GM18502 (cell line): ENCODE results near the gene FIZ1.

Source experiments
- ATAC-seq: cut with Tn5 transposase; IDR thresholded peaks from one replicate; pipeline ENCODE4 v1.9.1; 2021; ENCODE audit warnings: mild to moderate bottlenecking; ENCODE audit not compliant: unreplicated experiment, poor library complexity

The FIZ1 gene

GRCh38 chr19:55614711-55615542 is 15.6 kb upstream of the FIZ1 start:
- ATAC-seq, result no peak

GRCh38 chr19:55613930-55614710 is 14.8 kb upstream of the FIZ1 start:
- ATAC-seq, result no peak

- no peak for ATAC-seq
Measured at GRCh38 chr19:55613396-55613795, 14.1 kb upstream of the FIZ1 start.

- ATAC-seq, result no peak
Measured at GRCh38 chr19:55611983-55612645, 12.8 kb upstream of the FIZ1 start.

GRCh38 chr19:55611300-55611982 is 12.1 kb upstream of the FIZ1 start:
- ATAC-seq, result no peak

GRCh38 chr19:55609326-55609725 is 10.0 kb upstream of the FIZ1 start:
- no peak for ATAC-seq

- ATAC-seq, result no peak
Measured at GRCh38 chr19:55606817-55607216, 7.5 kb upstream of the FIZ1 start.

- ATAC-seq, result no peak
Measured at GRCh38 chr19:55606471-55606787, 7.1 kb upstream of the FIZ1 start.

- ATAC-seq, result peak; percentile 30
Measured at GRCh38 chr19:55605637-55606470, 6.5 kb upstream of the FIZ1 start, which contains the start of gene ZNF865. ZNF865 (plus strand) TSS chr19:55605647; CDS start chr19:55613619, 7,972 bp downstream.

GRCh38 chr19:55605207-55605636 is 5.9 kb upstream of the FIZ1 start:
- ATAC-seq, result peak; percentile 69

GRCh38 chr19:55603581-55604292 is 4.4 kb upstream of the FIZ1 start:
- ATAC-seq, result no peak

GRCh38 chr19:55603115-55603514 is 3.8 kb upstream of the FIZ1 start:
- no peak for ATAC-seq

GRCh38 chr19:55602104-55603001 is 3.0 kb upstream of the FIZ1 start:
- no peak for ATAC-seq

- no peak for ATAC-seq
Measured at GRCh38 chr19:55601084-55601483, 1.8 kb upstream of the FIZ1 start.

GRCh38 chr19:55600662-55601028 is 1.3 kb upstream of the FIZ1 start:
- ATAC-seq, result no peak

- peak; percentile 51 for ATAC-seq
Measured at GRCh38 chr19:55599842-55600661, 735 bp upstream of the FIZ1 start, which contains the start of gene ZNF524. ZNF524 (plus strand) TSS chr19:55600288; CDS start chr19:55602113, 1,825 bp downstream.
